Prostate gland (tissue), 2 donors: ENCODE measurements around the gene SRGAP3.

Experiments used
- CTCF ChIP-seq, 4 experiments: fragments of 200-600 bp in 2 of 4; fragments of 450-650 bp in 2 of 4; sonication (generic) in 2 of 4; IDR thresholded peaks; 1 replicate in 3 of 4; 2 replicates in 1 of 4; pipeline ENCODE4 v1.5.1; 2016 to 2019; ENCODE audit warnings: antibody characterized with exemption in 4 of 4, mild to moderate bottlenecking in 2 of 4, moderate library complexity in 2 of 4
- POLR2A ChIP-seq: fragments of 450-650 bp; IDR thresholded peaks from one replicate; pipeline ENCODE4 v1.6.1; 2016; ENCODE audit warnings: antibody characterized with exemption, mild to moderate bottlenecking
- POLR2AphosphoS5 ChIP-seq: sonication (generic); formaldehyde crosslinking; IDR thresholded peaks from one replicate; pipeline ENCODE4 v1.6.1; 2017; ENCODE audit warnings: antibody characterized with exemption

GRCh38 chr3:8982509-8982908 lies 266.9 kb downstream of the SRGAP3 start:
- no peak for TF ChIP-seq CTCF (IDR thresholded peaks at IDR 0.05)
- no peak for TF ChIP-seq POLR2A
- no peak for TF ChIP-seq POLR2AphosphoS5
